Panc1 (cell line): ENCODE measurements around the gene CREBBP. TPM values are rescaled to one million over a fixed set of nuclear protein-coding genes. Genes with fewer than 3 reads are reported as not detected.

Experiments used
- ATAC-seq: fragments of 200-7000 bp; cut with Tn5 transposase; 2 replicates; pipeline ENCODE4 v1.9.1; 2020; ENCODE audit warnings: mild to moderate bottlenecking, moderate library complexity
- BruUV-seq: library from RNA; stranded (reverse); fragments of 400-500 nt; replicated peaks from 2 replicates; lab custom pipeline; 2021; lab: Mats Ljungman, UMichigan
- CTCF ChIA-PET: fragments of 300-600 bp; sonication (Branson Sonifier 250); formaldehyde crosslinking; loops from one replicate; lab custom pipeline; 2022; ENCODE audit warnings: antibody characterized with exemption; lab: Charles Lee
- POLR2A ChIA-PET: fragments of 300-600 bp; sonication (Branson Sonifier 250); formaldehyde crosslinking; loops from one replicate; lab custom pipeline; 2022; ENCODE audit warnings: antibody characterized with exemption; lab: Charles Lee
- DNase-seq: peaks from one replicate; pipeline ENCODE4 v3.0.0-alpha.2; 2010; ENCODE audit warnings: low read depth, low spot score
- H3K27ac ChIP-seq: 2 replicates; pipeline ENCODE4 v1.5.1; 2011; ENCODE audit warnings: mild to moderate bottlenecking, low read length, inconsistent platforms
- H3K27me3 ChIP-seq: fragments of 200-500 bp; sonication (Bioruptor generic); 2 replicates; pipeline ENCODE4 v1.6.0; 2014; ENCODE audit warnings: low read length, inconsistent platforms; ENCODE audit not compliant: control insufficient read depth, insufficient read depth
- H3K36me3 ChIP-seq: fragments of 200-500 bp; sonication (Bioruptor generic); 2 replicates; pipeline ENCODE4 v1.5.1; 2014; ENCODE audit warnings: inconsistent platforms, mild to moderate bottlenecking, low read length, moderate library complexity; ENCODE audit not compliant: control insufficient read depth, insufficient read depth
- H3K4me1 ChIP-seq: 2 replicates; pipeline ENCODE4 v1.5.1; 2011; ENCODE audit warnings: inconsistent platforms, mild to moderate bottlenecking, low read length, moderate library complexity; ENCODE audit not compliant: control insufficient read depth, insufficient read depth
- H3K4me3 ChIP-seq, 2 experiments: 2 replicates each; pipeline ENCODE4 v1.5.1; 2011 to 2012; ENCODE audit warnings: low read depth in 2 of 2, low read length in 2 of 2, mild to moderate bottlenecking in 2 of 2, inconsistent platforms in 1 of 2, moderate library complexity in 1 of 2
- H3K9me3 ChIP-seq: fragments of 200-500 bp; sonication (Bioruptor generic); 2 replicates; pipeline ENCODE4 v1.5.1; 2014; ENCODE audit warnings: low read depth, mild to moderate bottlenecking, inconsistent platforms, low read length, moderate library complexity; ENCODE audit not compliant: control insufficient read depth, insufficient read depth
- POLR2AphosphoS5 ChIP-seq: IDR thresholded peaks from 2 replicates; pipeline ENCODE4 v1.6.1; 2012; ENCODE audit warnings: mild to moderate bottlenecking, low read depth, low read length, moderate library complexity
- SIN3A ChIP-seq: IDR thresholded peaks from 2 replicates; pipeline ENCODE4 v1.6.1; 2012; ENCODE audit warnings: low read depth, mild to moderate bottlenecking, low read length, moderate library complexity, borderline replicate concordance; ENCODE audit not compliant: insufficient read depth
- TCF7L2 ChIP-seq: IDR thresholded peaks from 2 replicates; pipeline ENCODE4 v1.6.1; 2011; ENCODE audit warnings: mild to moderate bottlenecking, low read depth, low read length, inconsistent platforms
- in situ Hi-C: cut with HindIII; loops from 2 replicates; pipeline ENCODE4 v1.10.0; 2016; ENCODE audit warnings: low sequenced_read_pairs, low pct_unique_long_range_greater_than_20kb
- intact Hi-C: fragments of 100-400 bp; cut with micrococcal nuclease; formaldehyde crosslinking; loops from one replicate; pipeline ENCODE4 v1.10.0; 2022; ENCODE audit not compliant: unreplicated experiment
- total RNA-seq: library from RNA; stranded (reverse); gene quantifications from one replicate; pipeline ENCODE4 v1.2.1, GENCODE V29; 2021; ENCODE audit not compliant: unreplicated experiment
- TF ChIP-seq, protein P1 (sequence below): fragments of 450-650 bp; IDR thresholded peaks from 2 replicates; pipeline ENCODE4 v1.5.1; 2017; ENCODE audit warnings: mild to moderate bottlenecking
- TF ChIP-seq, protein P2 (sequence below), 2 experiments: IDR thresholded peaks; 2 replicates each; pipeline ENCODE4 v1.6.1; 2011 to 2012; ENCODE audit warnings: low read depth in 2 of 2, control low read depth in 1 of 2, low read length in 1 of 2, mild to moderate bottlenecking in 1 of 2, moderate library complexity in 1 of 2; ENCODE audit not compliant: insufficient read depth in 1 of 2

The CREBBP gene
- total RNA-seq, 1 experiment from 2014 or later, result 60.2 TPM

DNA sequence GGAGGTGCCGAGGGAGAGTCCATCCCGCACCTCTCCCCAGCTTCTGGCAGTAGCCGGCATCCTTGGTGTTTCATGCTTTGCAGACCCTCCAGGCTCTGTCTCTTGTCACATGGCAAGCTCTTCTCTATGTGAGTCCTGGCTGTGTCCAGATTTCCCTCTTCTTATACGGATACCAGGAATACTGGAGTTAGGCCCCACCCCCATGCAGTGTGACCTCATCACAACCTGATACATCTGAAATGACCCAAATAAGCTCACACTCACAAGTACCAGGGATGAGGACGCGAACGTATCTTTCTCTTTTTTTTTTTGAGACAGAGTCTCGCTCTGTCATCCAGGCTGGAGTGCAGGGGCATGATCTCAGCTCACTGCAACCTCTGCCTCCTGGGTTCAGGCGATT lies 186.5 kb downstream of the CREBBP start:
- H3K36me3 ChIP-seq, result no peaks in the 10 kb centered on the region
- no peaks in the 10 kb centered on the region for H3K27me3 ChIP-seq
- DNase-seq (no peak), ATAC-seq (no peak)
- H3K27ac ChIP-seq, result no peak overlapping the region
- in situ Hi-C loops (no loop called here), intact Hi-C loops (no loop called here)
- POLR2A ChIA-PET, result interaction anchor here (0.7 kb wide), 1 partner anchor 83 kb away, joined by 7 read pairs; no protein-coding TSS in a partner anchor
- TF ChIP-seq, protein P1, sequence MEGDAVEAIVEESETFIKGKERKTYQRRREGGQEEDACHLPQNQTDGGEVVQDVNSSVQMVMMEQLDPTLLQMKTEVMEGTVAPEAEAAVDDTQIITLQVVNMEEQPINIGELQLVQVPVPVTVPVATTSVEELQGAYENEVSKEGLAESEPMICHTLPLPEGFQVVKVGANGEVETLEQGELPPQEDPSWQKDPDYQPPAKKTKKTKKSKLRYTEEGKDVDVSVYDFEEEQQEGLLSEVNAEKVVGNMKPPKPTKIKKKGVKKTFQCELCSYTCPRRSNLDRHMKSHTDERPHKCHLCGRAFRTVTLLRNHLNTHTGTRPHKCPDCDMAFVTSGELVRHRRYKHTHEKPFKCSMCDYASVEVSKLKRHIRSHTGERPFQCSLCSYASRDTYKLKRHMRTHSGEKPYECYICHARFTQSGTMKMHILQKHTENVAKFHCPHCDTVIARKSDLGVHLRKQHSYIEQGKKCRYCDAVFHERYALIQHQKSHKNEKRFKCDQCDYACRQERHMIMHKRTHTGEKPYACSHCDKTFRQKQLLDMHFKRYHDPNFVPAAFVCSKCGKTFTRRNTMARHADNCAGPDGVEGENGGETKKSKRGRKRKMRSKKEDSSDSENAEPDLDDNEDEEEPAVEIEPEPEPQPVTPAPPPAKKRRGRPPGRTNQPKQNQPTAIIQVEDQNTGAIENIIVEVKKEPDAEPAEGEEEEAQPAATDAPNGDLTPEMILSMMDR, result no peak
- TF ChIP-seq POLR2AphosphoS5 (no peak), SIN3A (no peak), TCF7L2 (no peak)
- TF ChIP-seq, protein P2, sequence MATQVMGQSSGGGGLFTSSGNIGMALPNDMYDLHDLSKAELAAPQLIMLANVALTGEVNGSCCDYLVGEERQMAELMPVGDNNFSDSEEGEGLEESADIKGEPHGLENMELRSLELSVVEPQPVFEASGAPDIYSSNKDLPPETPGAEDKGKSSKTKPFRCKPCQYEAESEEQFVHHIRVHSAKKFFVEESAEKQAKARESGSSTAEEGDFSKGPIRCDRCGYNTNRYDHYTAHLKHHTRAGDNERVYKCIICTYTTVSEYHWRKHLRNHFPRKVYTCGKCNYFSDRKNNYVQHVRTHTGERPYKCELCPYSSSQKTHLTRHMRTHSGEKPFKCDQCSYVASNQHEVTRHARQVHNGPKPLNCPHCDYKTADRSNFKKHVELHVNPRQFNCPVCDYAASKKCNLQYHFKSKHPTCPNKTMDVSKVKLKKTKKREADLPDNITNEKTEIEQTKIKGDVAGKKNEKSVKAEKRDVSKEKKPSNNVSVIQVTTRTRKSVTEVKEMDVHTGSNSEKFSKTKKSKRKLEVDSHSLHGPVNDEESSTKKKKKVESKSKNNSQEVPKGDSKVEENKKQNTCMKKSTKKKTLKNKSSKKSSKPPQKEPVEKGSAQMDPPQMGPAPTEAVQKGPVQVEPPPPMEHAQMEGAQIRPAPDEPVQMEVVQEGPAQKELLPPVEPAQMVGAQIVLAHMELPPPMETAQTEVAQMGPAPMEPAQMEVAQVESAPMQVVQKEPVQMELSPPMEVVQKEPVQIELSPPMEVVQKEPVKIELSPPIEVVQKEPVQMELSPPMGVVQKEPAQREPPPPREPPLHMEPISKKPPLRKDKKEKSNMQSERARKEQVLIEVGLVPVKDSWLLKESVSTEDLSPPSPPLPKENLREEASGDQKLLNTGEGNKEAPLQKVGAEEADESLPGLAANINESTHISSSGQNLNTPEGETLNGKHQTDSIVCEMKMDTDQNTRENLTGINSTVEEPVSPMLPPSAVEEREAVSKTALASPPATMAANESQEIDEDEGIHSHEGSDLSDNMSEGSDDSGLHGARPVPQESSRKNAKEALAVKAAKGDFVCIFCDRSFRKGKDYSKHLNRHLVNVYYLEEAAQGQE (IDR thresholded peaks at IDR 0.05; ENCODE audit: insufficient read depth in 1 of 2, low read depth in 2 of 2, low read length in 1 of 2), result no peak
- no peak overlapping the region for H3K4me3 ChIP-seq
- BruUV-seq, result no TSS peak
- H3K4me1 ChIP-seq, result 0 out of 2 replicates have a peak, but pooled peaks cover 6% of the 10 kb centered on the region
- CTCF ChIA-PET, result no interaction called here
- H3K9me3 ChIP-seq, result no peaks in the 10 kb centered on the region

DNA sequence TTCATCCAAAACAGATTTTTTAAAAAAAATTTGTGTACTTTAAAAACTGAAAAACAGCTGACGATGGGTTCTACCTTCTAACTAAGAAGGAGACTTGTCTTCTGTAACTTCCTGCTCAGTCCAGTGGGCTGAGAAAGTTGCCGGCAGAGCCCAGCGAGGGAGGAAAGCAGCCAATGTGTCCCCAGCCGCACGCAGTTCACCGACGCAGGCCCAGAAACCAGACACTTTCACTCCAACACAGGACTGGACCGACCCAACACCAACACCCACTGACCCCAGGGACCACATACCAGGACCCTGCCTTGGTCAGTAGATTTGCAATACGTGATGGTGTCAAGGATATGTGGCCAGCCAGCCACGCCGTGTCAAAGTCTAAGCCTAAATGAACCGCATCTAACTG lies 188.8 kb downstream of the CREBBP start:
- ChIA-PET POLR2A (no interaction called here), CTCF (interaction anchor here (0.6 kb wide), 1 partner anchor 9 kb away, joined by 7 read pairs; no protein-coding TSS in a partner anchor)
- Histone ChIP-seq H3K27me3 (no peaks in the 10 kb centered on the region), H3K36me3 (no peaks in the 10 kb centered on the region), H3K27ac (no peak overlapping the region), H3K9me3 (no peaks in the 10 kb centered on the region), H3K4me3 (no peak overlapping the region), H3K4me1 (0 out of 2 replicates have a peak, but pooled peaks cover 6% of the 10 kb centered on the region)
- intact Hi-C loops (no loop called here), in situ Hi-C loops (no loop called here)
- TF ChIP-seq, protein P1, result no peak
- TF ChIP-seq POLR2AphosphoS5 (no peak), TCF7L2 (no peak), SIN3A (no peak)
- TF ChIP-seq, protein P2 (IDR thresholded peaks at IDR 0.05; ENCODE audit: insufficient read depth in 1 of 2, low read depth in 2 of 2, low read length in 1 of 2), result no peak
- ATAC-seq (no peak), DNase-seq (no peak)
- BruUV-seq, result no TSS peak
